CD1c-positive myeloid dendritic cell (primary cell): ENCODE measurements around the gene USP35.

Experiments used
- DNase-seq: peaks from one replicate; pipeline ENCODE4 v3.0.0-alpha.2; 2016; ENCODE audit errors: extremely low spot score

USP35 gene

GRCh38 chr11:78188286-78189173 lies at the start of gene USP35, which contains the start of gene KCTD21:
Gene USP35 (plus strand): TSS chr11:78188919. CDS start chr11:78196246, 7,327 bp downstream.
Gene KCTD21 (minus strand): TSS chr11:78188626. CDS start chr11:78174554, 14,072 bp downstream.
- DNase-seq = peak; percentile 97

- DNase-seq = peak; percentile 99
These were observed 49.0 kb upstream of the USP35 start, which contains the start of gene ALG8 for GRCh38 chr11:78139422-78140391. Gene ALG8 (minus strand): TSS chr11:78139626. CDS start chr11:78139588, 38 bp downstream.

GRCh38 chr11:78140392-78141077 lies 48.2 kb upstream of the USP35 start:
- DNase-seq = no peak

GRCh38 chr11:78145511-78146025 lies 43.2 kb upstream of the USP35 start:
- DNase-seq = no peak

- no peak for DNase-seq
These were observed 40.9 kb upstream of the USP35 start for GRCh38 chr11:78147807-78148206.

- peak; percentile 25 for DNase-seq
These were observed 39.1 kb upstream of the USP35 start for GRCh38 chr11:78149646-78150045.

GRCh38 chr11:78150346-78150745 lies 38.4 kb upstream of the USP35 start:
- DNase-seq = no peak

- DNase-seq = no peak
These were observed 38.0 kb upstream of the USP35 start for GRCh38 chr11:78150754-78151153.

- no peak for DNase-seq
These were observed 36.9 kb upstream of the USP35 start for GRCh38 chr11:78151804-78152203.

GRCh38 chr11:78156127-78156844 lies 32.4 kb upstream of the USP35 start:
- DNase-seq = no peak

GRCh38 chr11:78158987-78159652 lies 29.6 kb upstream of the USP35 start:
- no peak for DNase-seq

GRCh38 chr11:78160557-78160956 lies 28.2 kb upstream of the USP35 start:
- DNase-seq = no peak

GRCh38 chr11:78161346-78161745 lies 27.4 kb upstream of the USP35 start:
- no peak for DNase-seq

- no peak for DNase-seq
These were observed 26.8 kb upstream of the USP35 start for GRCh38 chr11:78161962-78162371.

GRCh38 chr11:78163828-78164227 lies 24.9 kb upstream of the USP35 start:
- no peak for DNase-seq

- no peak for DNase-seq
These were observed 24.2 kb upstream of the USP35 start for GRCh38 chr11:78164471-78164870.

- no peak for DNase-seq
These were observed 21.8 kb upstream of the USP35 start for GRCh38 chr11:78166855-78167469.

GRCh38 chr11:78168539-78169477 lies 19.9 kb upstream of the USP35 start:
- no peak for DNase-seq
